GM18505 (cell line): ENCODE results near the gene UROS.

Experiments used
- ATAC-seq: cut with Tn5 transposase; IDR thresholded peaks from one replicate; pipeline ENCODE4 v1.9.1; 2021; ENCODE audit not compliant: unreplicated experiment
- POLR2A ChIP-seq: IDR thresholded peaks from 4 replicates; pipeline ENCODE4 v1.6.1; 2011; ENCODE audit warnings: borderline replicate concordance; ENCODE audit not compliant: insufficient read depth, insufficient read length; ENCODE audit errors: extremely low read depth

Gene UROS

DNA sequence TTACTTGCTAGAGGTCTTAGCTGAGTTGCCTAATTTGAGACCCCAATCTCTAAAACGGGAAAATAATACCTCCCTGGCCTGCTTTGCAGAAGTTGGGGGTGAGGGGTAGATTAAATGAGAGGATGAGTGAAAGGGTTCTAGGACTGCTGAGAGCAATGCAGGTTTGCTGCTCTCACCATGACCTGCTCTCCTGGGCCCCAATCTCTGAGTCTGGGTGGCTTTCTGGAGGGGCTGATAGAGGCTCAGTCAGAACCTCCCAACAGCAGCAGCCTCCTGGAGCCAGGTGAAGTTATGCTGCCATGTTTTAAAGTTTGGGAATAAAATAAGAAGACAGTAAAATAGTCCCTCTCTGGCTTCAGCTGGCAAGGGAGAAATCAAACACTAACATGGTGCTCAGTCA, 7.3 kb downstream of the UROS start:
- ATAC-seq, result no peak
- TF ChIP-seq POLR2A, result no peak

- TF ChIP-seq POLR2A, result no peak
- no peak for ATAC-seq
Observed at GRCh38 chr10:125812128-125812750, 10.8 kb downstream of the UROS start.

GRCh38 chr10:125811251-125811650, 11.8 kb downstream of the UROS start:
- TF ChIP-seq POLR2A, result no peak
- no peak for ATAC-seq

GRCh38 chr10:125808047-125808446, 15.0 kb downstream of the UROS start:
- no peak for TF ChIP-seq POLR2A
- no peak for ATAC-seq

DNA sequence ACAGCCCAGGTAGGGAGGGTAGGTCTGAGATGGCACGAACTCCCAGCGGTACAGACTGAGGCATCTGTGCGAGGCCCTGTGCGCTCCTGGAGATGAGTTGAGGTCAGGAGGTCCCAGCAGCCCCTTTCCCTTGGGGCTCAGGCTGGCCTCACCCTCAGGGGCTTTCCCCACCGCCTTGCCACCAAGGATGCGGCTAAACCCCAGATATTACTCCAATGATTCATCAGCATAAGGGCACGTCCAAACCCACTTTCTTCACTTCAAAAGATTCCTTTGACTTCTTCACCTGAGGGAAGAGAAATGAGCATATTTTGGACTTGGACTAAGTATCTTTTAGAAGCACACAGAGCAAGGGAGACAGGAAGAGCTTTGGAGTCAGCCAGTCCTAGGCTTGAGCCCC, 20.3 kb downstream of the UROS start:
- no peak for TF ChIP-seq POLR2A
- no peak for ATAC-seq

DNA sequence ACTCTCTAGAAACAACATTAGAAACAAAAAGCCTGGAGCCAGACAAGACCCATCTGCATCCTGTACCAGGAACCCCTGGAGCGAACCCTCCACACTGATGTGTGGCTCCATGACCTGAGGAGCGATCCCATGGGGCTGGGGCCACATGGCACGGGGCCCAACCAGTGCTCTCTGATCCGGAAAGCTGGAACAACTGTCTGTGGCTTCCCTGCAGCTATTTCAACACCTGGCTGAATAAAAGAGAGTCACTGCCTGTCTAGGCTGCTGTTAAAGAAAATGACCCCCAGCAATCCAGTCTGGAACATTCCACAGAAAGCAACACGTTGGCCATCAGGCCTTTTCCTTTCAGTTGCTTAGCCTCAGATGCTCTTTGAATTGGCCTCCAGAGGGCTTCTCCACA, 20.9 kb downstream of the UROS start:
- no peak for ATAC-seq
- no peak for TF ChIP-seq POLR2A

- no peak for TF ChIP-seq POLR2A
- no peak for ATAC-seq
Observed at GRCh38 chr10:125801574-125801973, 21.5 kb downstream of the UROS start.

- TF ChIP-seq POLR2A, result no peak
Observed at GRCh38 chr10:125799451-125800182, 23.4 kb downstream of the UROS start.

GRCh38 chr10:125797994-125798662, 24.9 kb downstream of the UROS start:
- no peak for TF ChIP-seq POLR2A
- ATAC-seq, result no peak

More at GRCh38 chr10:125799451-125800182, 23.4 kb downstream of the UROS start:
- ATAC-seq, result no peak

- no peak for ATAC-seq
- TF ChIP-seq POLR2A, result no peak
Observed at GRCh38 chr10:125797424-125797823, 25.6 kb downstream of the UROS start.

- TF ChIP-seq POLR2A, result no peak
Observed at GRCh38 chr10:125795637-125796190, 27.3 kb downstream of the UROS start.

DNA sequence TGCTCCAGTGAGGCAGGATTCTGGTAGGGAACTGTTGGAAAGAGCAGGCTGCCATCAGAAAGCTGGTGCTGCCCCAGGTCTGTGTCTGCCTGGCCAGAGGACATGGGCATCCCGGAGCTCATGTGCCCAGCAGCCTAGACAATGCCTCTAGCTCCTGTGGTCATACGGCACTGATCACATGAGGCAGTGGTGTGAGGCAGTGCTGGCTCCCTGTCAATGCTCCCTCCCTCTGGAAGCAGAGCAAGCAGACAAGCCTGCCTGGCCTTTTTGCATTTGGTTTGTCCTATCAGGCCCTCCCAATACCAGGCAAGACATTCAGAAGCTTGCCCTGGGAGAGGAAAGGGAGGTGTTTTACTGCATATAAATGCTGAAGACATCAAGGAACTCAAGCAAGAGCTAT, 27.9 kb downstream of the UROS start:
- no peak for ATAC-seq
- no peak for TF ChIP-seq POLR2A

More at GRCh38 chr10:125795637-125796190, 27.3 kb downstream of the UROS start:
- ATAC-seq, result no peak
